OCI-LY3 (cell line): ENCODE measurements around the gene TMEM59.

Experiments used
- CTCF ChIP-seq: fragments of 200-600, 300-600 bp; sonication (generic); IDR thresholded peaks from 2 replicates; pipeline ENCODE4 v1.5.1; 2014; ENCODE audit warnings: antibody characterized with exemption, low read length, low read depth
- EZH2phosphoT487 ChIP-seq: fragments of 200-600 bp; shearing (Covaris generic); IDR thresholded peaks from 2 replicates; pipeline ENCODE4 v1.6.1; 2018; ENCODE audit warnings: antibody characterized with exemption, mixed run types, low read depth

GRCh38 chr1:54047384-54048305 is 5.4 kb downstream of the TMEM59 start:
- no peak for TF ChIP-seq CTCF
- TF ChIP-seq EZH2phosphoT487, result no peak
